Stomach (tissue), 4 donors: Measurements from ENCODE around the gene ANK2.

Experiments
- EP300 ChIP-seq: sonication (generic); formaldehyde crosslinking; IDR thresholded peaks from one replicate; pipeline ENCODE4 v1.6.1; 2017; ENCODE audit warnings: antibody characterized with exemption
- POLR2A ChIP-seq, 4 donors: fragments of 450-650 bp; IDR thresholded peaks; one replicate each; pipeline ENCODE4 v1.6.1; 2016; ENCODE audit warnings: antibody characterized with exemption in 4 of 4, control low read depth in 2 of 4, mild to moderate bottlenecking in 1 of 4, moderate library complexity in 1 of 4
- POLR2AphosphoS5 ChIP-seq, 3 donors: sonication (generic); formaldehyde crosslinking; IDR thresholded peaks; one replicate each; pipeline ENCODE4 v1.6.1; 2016; ENCODE audit warnings: antibody characterized with exemption in 3 of 3
- TF ChIP-seq, protein P1 (sequence below), 7 experiments: fragments of 450-650 bp in 4 of 7; fragments of 200-600 bp in 3 of 7; sonication (generic) in 3 of 7; IDR thresholded peaks; one replicate each; pipeline ENCODE4 v1.5.1; 2016 to 2019; ENCODE audit warnings: antibody characterized with exemption in 7 of 7, control low read depth in 2 of 7, mild to moderate bottlenecking in 1 of 7

- TF ChIP-seq, protein P1, sequence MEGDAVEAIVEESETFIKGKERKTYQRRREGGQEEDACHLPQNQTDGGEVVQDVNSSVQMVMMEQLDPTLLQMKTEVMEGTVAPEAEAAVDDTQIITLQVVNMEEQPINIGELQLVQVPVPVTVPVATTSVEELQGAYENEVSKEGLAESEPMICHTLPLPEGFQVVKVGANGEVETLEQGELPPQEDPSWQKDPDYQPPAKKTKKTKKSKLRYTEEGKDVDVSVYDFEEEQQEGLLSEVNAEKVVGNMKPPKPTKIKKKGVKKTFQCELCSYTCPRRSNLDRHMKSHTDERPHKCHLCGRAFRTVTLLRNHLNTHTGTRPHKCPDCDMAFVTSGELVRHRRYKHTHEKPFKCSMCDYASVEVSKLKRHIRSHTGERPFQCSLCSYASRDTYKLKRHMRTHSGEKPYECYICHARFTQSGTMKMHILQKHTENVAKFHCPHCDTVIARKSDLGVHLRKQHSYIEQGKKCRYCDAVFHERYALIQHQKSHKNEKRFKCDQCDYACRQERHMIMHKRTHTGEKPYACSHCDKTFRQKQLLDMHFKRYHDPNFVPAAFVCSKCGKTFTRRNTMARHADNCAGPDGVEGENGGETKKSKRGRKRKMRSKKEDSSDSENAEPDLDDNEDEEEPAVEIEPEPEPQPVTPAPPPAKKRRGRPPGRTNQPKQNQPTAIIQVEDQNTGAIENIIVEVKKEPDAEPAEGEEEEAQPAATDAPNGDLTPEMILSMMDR (IDR thresholded peaks at IDR 0.05): no peak
- TF ChIP-seq POLR2AphosphoS5 (IDR thresholded peaks at IDR 0.05) (no peak), POLR2A (IDR thresholded peaks at IDR 0.05) (no peak), EP300 (no peak)
Observed at GRCh38 chr4:113236916-113237315, 187.5 kb downstream of the ANK2 start.
